ENCODE data around the gene CYFIP1.

CYFIP1 gene

DNA sequence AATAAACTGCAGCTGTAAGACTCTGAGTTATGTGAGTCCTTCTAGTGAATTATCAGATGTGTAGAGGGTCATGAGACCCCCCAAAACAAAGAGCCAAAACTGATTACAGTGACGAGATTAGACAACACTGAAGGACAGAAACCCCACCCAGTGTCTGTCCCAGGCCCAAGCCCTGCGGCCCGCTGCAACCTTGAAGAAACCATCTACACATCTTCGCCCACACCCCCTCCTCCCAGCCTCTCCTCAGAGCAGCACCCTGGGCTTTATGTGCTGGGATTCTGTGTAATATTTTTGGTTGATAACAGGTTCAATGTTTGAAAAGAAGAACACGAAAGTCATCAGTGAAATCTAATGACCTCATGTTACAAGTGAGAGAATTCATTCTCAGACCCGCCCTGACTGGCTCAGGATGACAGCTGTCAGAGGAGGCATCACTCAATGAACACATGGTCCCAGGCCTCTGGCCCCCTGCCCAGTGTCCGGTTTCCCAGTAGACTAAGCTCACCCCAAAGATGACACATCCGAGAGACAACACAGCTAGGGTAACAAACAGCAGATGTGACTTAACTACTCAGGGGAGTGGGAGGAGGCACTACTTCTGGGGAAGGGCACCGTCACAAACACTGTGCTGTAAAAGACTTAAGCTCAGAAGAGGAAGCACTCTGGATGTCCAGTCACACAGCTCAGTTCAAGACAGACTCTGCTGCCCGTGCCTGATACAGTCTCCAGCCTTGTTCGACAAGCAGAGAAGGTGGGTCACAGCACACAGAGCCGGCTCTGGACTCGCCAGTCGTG lies 92.8 kb downstream of the CYFIP1 start:
- no peak for DNase-seq

DNA sequence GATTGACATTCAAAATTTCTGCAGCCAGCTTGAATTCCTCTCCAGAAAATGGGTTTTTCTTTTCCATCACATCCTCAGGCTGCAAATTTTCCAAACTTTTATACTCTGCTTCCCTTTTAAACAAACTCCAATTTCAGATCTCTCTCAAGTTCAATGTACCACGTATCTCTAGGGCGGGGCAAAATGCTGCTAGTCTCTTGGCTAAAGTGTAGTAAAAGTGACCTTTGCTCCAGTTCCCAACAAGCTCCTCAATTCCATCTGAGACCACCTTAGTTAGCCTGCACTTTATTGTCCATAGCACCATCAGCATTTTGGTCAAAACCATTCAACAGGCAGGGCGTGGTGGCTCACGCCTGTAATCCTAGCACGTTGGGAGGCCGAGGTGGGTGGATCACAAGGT lies 95.0 kb downstream of the CYFIP1 start:
- DNase-seq: no peak

DNA sequence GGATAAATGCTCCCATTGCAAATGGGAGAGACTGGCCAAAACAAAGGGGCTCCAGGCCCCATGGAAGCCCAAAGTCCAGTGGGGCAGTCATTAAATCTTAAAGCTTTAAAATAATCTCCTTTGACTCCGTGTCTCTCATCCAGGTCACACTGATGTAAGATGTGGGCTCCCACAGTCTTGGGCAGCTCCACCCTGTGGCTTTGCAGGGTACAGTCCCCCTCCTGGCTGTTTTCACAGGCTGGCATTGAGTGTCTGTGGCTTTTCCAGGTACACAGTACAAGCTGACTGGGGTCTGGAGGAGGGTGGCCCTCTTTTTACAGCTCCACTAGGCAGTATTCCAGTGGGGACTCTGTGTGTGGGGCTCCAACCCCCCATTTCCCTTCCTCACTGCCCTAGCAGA lies 95.8 kb downstream of the CYFIP1 start:
- DNase-seq: no peak

DNA sequence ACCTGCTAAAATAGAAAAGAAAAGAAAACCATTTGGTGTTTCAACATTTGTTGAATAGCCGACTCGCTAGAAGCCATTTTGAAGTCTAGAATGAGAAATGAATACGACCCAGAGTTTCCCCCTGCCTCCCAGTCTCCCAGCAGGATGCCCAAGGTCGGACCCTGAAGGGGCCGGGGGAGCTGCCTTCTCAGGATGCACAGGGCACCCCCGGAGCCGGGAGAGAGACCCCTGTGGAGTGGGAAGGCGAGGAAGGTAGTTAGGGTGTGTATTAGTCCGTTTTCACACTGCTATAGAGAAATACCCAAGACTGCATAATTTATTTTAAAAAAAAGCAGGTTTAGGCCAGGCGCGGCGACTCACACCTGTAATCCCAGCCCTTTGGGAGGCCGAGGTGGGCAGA lies 97.0 kb downstream of the CYFIP1 start:
- no peak for DNase-seq

DNA sequence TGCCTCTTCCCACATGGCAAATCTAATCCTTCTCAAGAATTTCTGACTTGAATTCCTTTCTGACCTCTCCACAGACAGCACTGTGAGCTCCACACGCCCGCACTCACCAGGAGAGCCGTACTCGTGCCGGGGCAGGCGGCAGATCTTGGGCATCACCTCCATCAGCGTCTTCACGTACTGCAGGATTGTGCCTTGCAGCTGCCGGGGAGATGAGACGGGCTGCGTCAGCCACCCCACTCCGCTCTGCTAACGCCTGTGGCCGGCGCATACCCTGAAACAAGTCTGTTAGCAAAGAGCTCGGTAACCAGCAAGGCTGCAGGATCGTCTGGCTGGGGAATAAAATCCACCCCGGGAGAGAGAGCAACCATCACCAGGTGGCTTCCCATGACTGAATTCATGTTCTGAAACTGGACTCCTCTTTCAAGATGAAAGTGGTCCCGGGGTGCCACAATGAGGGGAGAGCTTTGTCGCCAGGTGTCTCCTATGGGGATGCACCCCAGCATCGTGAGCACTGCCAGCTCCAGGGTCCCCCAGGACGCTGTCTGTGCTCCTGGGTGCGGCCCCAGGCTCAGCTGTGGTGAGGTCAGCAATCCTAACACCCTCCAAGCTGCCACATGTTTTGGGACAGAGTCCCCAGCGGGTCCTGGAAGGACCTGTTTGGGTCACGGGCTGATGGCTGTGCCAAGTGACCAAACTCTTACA lies 98.3 kb downstream of the CYFIP1 start:
- no peak for DNase-seq

DNA sequence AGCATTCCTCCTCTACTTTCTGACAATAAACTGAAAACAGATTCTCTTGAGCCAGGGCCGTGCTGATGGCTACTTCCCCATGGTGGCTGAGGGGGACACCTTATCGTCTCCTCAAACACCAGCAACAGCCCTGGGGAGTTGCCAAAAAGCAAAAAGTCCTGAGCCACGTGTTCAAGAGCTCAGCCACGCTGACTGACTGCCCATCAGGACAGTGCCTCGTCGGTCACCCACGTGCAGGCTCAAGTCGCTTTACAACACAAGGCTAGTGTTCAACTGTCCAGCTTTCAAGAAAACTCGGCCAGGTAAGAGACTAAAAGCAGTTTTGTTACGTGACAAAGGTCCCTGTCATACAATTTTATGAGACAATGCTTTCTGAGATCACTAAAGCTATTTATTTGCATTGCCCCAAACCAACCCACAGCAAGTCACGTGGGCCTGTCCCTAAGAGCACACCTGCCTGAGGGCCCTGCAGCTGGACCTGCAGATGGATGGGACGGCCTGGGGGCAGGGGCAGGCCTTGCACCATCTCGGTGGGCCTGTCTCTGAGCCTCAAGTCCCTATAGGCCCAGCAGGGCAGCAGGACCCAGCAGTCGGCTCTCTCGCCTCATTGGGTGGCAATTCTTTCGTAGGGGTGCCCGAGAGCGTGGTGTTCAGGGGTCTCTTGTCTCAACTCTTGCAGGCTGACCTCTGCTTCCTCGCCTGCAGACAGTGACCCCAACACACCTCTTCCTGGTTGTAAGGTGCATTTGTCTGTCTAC lies 99.0 kb downstream of the CYFIP1 start:
- no peak for DNase-seq

DNA sequence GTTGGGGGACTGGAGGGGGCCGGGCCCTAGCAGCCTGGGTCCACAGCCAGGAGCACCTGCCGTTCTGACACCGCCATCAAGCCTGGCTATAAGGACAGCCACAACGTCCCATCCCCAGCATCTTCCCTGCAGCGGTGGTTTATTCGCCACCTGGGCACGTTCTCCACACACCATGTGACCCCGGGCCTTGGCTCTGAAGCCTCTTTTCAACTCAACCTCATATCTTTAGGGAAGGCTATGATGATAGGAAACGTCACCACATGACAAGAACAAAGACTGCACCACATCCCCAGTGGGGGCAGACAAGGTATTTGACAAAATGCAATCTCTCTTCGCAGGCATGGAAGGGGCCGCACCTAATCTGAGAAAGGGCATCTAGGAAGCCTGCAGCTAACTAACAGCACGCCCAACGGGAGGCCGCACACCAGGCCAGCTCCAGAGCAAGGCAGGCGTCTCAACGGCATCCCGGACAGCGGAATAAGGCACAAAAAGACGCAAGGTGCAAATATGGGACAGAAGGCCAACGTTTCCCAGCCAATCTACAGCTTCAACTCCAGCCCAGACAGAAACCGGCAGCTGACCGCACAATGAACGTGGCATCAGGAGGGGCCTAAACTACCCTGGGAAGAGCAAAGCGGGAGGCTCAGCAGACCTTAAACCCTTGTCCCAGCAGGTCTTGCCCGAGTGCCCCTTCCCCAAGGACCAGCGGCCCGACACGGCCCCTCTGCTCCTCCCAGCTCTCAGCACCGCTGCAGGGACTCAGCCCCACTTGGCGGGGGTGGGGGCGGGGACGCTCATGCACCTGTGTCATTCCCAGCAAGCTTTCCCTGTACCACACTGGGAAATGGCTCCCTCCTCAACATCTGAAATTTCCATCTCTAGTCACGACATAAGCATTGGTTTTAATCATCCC lies 99.8 kb downstream of the CYFIP1 start:
- no peak for DNase-seq

DNA sequence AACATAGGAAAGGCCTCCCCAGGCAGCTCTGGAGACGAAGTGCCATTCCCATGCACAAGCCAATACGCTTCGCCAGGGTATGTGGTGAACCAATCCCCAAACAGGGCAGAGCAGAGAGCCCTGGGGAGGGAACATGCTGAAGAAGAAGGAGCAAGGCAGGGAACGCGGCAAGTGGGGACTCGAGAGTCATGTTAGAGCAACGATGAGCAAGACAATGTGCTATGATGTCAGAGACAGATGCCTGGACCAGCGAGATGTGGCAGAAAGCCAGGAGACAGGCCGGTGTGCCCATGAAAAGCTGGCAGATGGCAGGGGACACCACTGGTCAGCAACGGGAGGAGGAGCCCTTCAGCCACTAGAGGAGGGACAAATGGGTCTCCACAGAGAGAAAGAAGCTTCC lies 102.1 kb downstream of the CYFIP1 start:
- DNase-seq: no peak

DNA sequence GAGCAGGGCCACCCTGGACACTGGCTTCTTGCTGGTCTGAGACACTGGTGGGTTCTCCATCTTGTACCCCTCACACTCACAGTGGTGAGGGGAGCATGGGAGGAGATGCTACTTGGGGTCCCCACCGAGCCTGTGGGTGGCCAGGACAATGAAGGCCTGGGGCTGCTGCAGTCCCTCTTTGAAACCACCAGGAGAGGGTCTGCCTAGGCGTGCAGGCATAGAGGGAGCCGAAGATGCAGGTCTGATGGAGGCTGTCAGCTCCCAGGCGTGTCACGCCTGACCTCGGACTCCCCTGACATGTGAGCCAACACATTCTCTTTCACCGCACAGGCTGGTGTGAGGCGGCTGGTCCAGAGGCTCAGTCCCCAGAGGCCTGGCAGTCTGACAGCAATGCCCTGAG lies 102.6 kb downstream of the CYFIP1 start:
- no peak for DNase-seq

DNA sequence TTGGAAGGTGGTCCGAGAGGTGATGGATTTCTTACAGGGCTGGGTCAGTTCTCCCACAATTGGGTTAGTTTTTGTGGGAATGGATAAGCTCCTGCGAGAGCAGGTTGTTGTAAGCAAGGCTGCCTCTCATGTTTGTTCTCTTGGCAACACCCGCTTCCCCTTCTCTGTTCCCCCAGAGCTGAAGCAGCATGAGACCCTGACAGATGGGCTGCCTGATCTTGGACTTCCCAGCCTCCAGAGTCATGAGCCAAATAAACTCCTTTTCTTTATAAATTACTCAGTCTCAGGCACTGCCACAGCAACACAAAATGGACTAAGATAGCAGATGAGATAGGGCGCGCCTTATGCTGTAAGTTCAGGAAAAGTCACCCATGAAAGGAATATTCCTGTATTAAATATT lies 103.1 kb downstream of the CYFIP1 start:
- DNase-seq: no peak

DNA sequence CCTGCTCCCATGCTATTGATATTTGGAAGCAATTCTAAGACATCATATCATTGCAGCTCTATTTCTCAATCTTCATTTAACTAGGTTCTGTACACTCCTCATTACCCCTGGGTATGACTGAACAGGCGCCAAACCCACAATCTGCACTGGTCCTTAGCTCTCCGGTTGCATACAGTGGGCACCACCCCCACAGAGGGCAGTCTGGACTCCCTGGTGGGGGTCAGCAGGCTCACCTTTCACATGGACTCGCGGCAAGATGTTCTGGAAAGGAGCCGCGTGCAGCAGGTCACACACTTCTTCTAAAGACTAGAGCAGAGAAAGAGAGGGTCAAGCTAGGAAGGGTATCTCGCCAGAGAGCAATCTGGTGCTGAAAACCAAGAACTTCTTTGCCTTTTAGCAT lies 105.2 kb downstream of the CYFIP1 start:
- no peak for DNase-seq

DNA sequence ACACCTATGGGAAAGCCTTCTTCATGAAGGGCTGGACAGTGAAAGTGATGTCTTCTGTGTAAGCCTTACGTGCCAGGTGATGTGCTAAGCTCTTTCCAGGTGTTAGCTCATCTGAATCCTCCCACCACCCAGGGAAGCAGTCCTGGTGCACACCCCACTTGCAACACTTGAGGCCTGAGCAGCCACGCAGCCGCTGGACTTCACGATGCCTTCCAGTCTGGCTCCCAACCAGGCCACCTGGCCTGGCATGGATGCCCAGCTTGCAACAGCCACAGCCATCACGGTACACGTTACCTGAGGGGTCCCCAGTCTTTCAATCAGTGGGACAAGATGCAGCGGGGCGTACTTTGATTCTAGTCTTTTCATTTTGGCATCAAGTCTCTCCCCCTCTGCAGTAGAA lies 105.9 kb downstream of the CYFIP1 start:
- no peak for DNase-seq

DNA sequence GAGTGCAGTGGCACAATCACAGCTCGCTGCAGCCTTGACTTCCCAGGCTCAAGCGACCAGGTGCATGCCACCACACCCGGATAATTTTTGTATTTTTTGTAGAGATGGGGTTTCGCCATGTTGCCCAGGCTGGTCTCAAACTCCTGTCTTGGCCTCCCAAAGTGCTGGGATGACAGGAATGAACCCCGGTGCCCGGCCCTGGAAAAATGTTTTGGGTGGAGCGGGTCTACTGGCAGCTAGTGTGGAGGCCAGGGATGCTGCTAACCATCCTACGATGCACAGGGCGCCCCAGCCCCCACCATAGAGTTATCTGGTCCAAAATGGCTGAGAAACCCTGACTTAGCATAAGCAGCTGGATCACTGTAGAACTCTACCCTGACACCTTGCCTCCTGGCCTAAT lies 106.3 kb downstream of the CYFIP1 start:
- no peak for DNase-seq

DNA sequence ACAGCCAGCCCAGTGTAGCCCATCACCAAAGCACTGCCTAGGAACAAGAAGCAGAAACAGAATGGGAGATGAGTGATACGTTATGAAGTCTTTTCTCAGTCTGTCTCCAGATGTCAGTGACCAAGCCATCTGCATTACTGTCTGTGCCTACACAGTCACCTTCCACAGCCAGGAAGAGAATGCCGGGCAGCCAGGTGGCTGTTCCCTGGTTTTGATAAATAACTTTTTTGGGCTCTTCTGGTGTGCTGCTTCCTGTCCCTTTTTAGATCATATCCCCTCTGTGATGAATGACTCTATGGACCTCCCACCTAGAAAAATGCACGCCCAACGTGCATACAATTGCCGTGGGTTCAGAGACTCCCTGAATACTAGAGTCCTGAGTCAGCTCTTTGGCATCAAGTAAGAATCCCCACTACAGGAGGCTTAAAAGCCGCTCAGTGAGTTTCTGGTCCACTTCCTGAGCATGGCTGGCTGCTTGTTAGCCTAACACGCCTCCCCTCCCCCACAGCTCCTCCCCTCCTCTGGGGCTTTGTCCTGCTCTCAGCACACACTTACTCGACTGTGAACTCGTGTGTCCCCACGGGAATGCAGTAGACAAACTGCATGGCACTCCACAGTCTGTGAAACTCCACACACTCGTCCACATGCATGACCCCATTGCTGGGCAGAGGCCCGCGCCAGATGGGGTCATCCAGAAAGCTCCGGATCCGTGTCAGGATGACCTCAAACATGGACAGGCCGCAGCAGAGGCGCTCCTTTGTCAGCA lies 107.0 kb downstream of the CYFIP1 start:
- no peak for DNase-seq

DNA sequence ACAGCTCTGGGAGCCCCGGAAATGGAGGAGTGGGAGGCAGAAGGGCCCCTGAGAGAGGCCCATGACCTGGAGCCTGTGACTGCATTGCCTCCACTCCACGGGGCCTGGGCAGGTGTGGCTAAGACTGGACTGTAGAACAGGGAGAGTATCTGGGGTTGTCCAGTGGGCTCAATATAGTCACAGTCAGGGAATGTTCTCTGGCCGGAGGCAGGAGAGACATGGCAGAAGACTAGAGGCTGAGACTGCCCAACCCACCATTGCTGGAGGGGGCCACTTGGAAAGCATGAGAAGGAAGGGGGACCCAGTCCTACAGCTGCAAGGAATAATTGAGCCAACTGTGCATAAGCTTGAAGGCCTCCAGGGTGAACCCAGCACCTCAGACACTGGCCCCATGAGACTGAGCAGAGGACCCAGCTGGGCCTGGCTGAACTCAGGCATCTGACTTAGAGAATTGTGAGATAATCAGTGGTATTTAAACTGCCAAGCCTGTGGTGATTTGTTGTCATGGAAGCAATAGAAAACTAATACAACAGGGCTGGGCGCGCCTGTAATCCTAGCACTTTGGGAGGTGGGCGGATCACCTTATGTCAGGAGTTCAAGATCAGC lies 108.6 kb downstream of the CYFIP1 start:
- DNase-seq: no peak

DNA sequence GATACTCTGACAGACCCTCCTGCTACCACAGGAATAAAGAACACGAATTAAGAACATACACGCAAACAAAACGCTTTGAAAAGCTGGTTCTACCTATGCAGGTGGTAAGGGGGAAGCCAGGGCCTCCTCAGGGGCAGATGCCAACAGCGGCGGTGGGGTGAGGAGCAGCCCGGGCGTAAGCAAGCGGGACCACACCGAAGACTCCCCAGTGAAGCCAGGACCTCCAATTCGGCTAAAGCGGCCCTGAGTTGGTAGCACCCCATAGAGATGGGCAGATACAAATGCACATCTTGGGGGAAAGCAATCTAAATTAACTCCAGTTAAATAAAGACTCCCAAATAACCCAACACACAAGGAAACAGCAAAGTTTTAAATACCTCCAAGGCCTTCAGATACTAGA lies 109.3 kb downstream of the CYFIP1 start:
- DNase-seq: no peak

DNA sequence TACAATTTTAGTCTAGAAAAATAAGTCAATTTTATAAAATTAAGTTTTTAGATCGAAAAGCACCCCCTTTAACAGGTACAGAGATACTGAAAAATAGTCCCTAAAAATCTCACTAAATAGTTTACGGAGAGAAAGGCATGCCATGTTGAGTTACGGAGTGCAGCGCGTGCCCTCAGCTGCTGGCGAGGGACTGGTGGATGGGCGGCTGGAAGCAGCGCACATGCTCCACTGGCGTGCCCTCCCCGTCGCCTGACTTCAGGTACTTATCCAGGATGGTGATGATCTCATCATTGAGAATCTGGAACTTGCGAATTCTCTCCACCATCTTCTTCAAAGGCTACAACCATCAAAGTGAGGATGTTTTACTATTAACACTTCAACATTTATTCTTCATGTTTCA lies 110.3 kb downstream of the CYFIP1 start:
- DNase-seq: no peak

DNA sequence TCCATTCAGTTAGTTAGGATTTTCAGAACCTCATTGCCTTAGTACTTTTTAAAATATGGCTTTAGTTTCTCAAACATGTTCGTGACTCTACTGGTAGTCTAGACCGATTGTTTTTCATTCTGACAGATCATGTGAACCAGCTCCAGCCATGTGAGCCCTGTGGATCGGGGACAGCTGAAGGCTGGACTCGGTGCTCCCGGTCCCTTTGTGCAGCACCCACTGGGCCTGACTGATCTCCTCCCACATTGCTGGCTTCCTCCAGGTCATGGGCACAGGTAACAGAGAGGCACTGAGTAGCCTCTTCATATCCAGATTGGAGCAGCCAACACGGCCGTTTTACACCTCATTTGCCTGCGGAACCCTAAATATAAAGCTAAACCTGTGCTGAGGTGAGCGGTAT lies 111.2 kb downstream of the CYFIP1 start:
- DNase-seq: no peak

DNA sequence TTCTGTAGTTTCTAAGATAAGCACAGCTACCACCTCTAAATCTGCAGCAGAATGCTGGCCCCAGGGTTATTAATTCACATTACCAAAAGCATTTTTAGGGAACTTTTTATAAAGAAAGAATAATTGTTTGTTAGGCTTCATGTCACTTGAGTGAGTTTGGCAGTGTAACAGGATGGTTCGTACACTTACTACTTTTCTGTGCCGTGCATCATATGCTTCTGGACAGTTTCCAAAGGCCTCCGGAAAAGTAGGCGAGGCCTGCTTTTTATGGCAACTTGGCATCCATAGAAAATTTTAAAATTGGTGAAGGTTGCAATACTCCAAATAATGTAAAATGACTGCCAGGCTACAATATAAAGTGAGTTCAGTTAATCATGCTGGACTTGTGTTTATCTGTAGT lies 111.7 kb downstream of the CYFIP1 start:
- no peak for DNase-seq

DNA sequence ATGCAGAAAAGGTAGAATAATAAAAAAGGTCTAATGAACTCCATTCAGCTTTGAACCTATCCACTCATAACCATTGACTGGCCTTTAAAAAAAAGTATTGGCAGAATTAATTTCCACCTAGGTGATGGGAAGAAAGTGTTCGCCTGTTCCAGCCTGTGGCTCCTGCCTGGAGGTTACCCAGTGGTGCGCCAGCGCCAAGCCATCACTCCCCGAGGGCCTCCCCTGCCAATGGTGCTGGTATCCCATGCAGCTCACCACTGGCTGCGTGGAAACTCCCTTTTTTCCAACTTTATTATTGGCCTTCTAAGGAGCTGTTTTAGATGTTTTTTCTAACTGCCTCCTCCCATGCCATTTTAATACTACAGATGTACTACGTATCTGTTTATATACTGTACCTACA lies 112.3 kb downstream of the CYFIP1 start:
- DNase-seq: no peak

DNA sequence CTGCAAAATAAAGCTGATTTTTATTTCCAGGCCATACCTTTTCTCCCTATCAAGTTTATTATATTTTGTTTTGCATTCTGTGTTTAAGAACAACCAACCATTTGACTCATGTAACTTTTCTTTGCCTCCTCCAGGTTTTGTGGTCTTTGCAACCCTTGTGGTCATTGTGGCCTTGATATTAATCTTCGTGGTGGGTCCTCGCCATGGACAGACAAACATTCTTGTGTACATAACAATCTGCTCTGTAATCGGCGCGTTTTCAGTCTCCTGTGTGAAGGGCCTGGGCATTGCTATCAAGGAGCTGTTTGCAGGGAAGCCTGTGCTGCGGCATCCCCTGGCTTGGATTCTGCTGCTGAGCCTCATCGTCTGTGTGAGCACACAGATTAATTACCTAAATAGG lies 114.1 kb downstream of the CYFIP1 start:
- DNase-seq: no peak

DNA sequence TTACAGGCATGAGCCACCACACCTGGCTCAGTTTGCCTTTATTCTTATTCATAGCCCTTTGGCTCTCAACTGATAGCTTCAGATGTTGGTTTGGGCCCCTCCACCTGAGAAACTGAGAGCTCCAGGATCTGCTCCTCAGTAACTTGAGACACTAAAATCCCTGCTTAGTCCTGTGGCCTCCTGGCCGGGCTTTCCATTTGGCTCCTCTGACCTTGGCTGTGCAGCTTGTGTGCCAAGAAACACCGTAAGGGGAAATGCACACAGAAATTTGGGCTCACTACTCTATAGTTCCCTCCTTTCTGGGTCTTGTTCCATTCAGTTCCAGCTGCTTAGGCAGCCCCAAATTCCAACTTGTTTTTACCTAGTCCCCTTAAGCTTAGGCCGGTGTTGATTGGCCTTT lies 116.8 kb downstream of the CYFIP1 start:
- DNase-seq: no peak
